A549 (cell line): ENCODE data around the gene ANKRD11. TPM values are rescaled to one million over a fixed set of nuclear protein-coding genes. Genes with fewer than 3 reads are reported as not detected.
A peak's percentile ranks its signal among the peaks of the same experiment; 100 is the strongest.

ENCODE experiments used
- ATAC-seq, 2 experiments: fragments of 200-7000 bp in 1 of 2; fragments of >200 bp in 1 of 2; cut with Nextera tagmentation in 1 of 2; cut with Tn5 transposase in 1 of 2; 3 replicates each; pipeline versions ENCODE4 v1.8.0 to v1.9.1; 2018 to 2020; ENCODE audit warnings: mild to moderate bottlenecking in 1 of 2, moderate library complexity in 1 of 2
- CTCF ChIA-PET: fragments of 300-600 bp; sonication (Branson Sonifier 250); formaldehyde crosslinking; extraction: SDS; loops from one replicate; lab custom pipeline; 2021; ENCODE audit warnings: antibody characterized with exemption, inconsistent platforms; lab: Yijun Ruan, JAX
- POLR2A ChIA-PET: fragments of 350-600 bp; formaldehyde crosslinking; extraction: SDS; loops from one replicate; lab custom pipeline; 2021; ENCODE audit warnings: antibody characterized with exemption, inconsistent platforms; lab: Yijun Ruan, JAX
- DNase-seq, 2 experiments: peaks; one replicate each; pipeline versions ENCODE4 v3.0.0 to v3.0.0-alpha.2; 2011 to 2016; ENCODE audit warnings: low read depth in 1 of 2, low spot score in 1 of 2
- FAIRE-seq: peaks from 2 replicates; lab custom pipeline; 2011; peaks lifted over from hg19 to GRCh38; lab: Jason Lieb, UNC
- H3K27ac ChIP-seq, 2 experiments: fragments of >200 bp; sonication (Bioruptor Twin); formaldehyde crosslinking; 3 replicates each; pipeline ENCODE4 v1.5.1; 2016 to 2017
- H3K4me1 ChIP-seq: fragments of >200 bp; sonication (Bioruptor Twin); formaldehyde crosslinking; 3 replicates; pipeline ENCODE4 v1.6.1; 2016
- H3K4me2 ChIP-seq: fragments of >200 bp; sonication (Bioruptor Twin); formaldehyde crosslinking; 3 replicates; pipeline ENCODE4 v1.6.1; 2016
- H3K4me3 ChIP-seq: fragments of >200 bp; sonication (Bioruptor Twin); formaldehyde crosslinking; 3 replicates; pipeline ENCODE4 v1.5.1; 2016
- H3K9me3 ChIP-seq: fragments of >200 bp; sonication (Bioruptor Twin); formaldehyde crosslinking; 3 replicates; pipeline ENCODE4 v1.6.1; 2016
- ATOH8 ChIP-seq: fragments of 250-450 bp; sonication (Bioruptor Pico); IDR thresholded peaks from 2 replicates; pipeline ENCODE4 v1.5.0; 2020; ENCODE audit warnings: low read depth, mild to moderate bottlenecking, moderate library complexity
- BHLHE40 ChIP-seq: IDR thresholded peaks from 2 replicates; pipeline ENCODE4 v1.6.1; 2012; ENCODE audit warnings: low read depth, low read length, inconsistent platforms
- CBX2 ChIP-seq: fragments of 200-600 bp; sonication (generic); IDR thresholded peaks from 2 replicates; pipeline ENCODE4 v1.6.1; 2016; ENCODE audit warnings: low read depth, mild to moderate bottlenecking, borderline replicate concordance
- CBX8 ChIP-seq: fragments of 200-600 bp; sonication (generic); IDR thresholded peaks from 2 replicates; pipeline ENCODE4 v1.6.1; 2016
- EHF ChIP-seq: fragments of 250-450 bp; sonication (Bioruptor Pico); IDR thresholded peaks from 2 replicates; pipeline ENCODE4 v1.5.0; 2020; ENCODE audit warnings: mild to moderate bottlenecking
- EP300 ChIP-seq, 2 experiments: fragments of >200 bp; sonication (Bioruptor Twin); formaldehyde crosslinking; IDR thresholded peaks; 2 replicates in 1 of 2; 3 replicates in 1 of 2; pipeline ENCODE4 v1.6.1; 2016 to 2017
- FOSL2 ChIP-seq, 2 experiments: fragments of 450-650 bp in 1 of 2; fragments of >200 bp in 1 of 2; sonication (Bioruptor Twin) in 1 of 2; formaldehyde crosslinking; IDR thresholded peaks; 2 replicates each; pipeline versions ENCODE4 v1.5.0 to v1.6.1; 2016 to 2020; ENCODE audit warnings: mild to moderate bottlenecking in 1 of 2, moderate library complexity in 1 of 2
- HEYL ChIP-seq: fragments of 250-450 bp; sonication (Bioruptor Pico); IDR thresholded peaks from 2 replicates; pipeline ENCODE4 v1.8.0; 2021; ENCODE audit warnings: mild to moderate bottlenecking, moderate library complexity
- HMGXB4 ChIP-seq: fragments of 250-450 bp; sonication (Bioruptor Pico); IDR thresholded peaks from 2 replicates; pipeline ENCODE4 v1.5.0; 2021; ENCODE audit warnings: mild to moderate bottlenecking, moderate library complexity, borderline replicate concordance
- HOXB5 ChIP-seq: fragments of 250-450 bp; sonication (Bioruptor Pico); IDR thresholded peaks from 2 replicates; pipeline ENCODE4 v1.5.0; 2020; ENCODE audit warnings: mild to moderate bottlenecking, moderate library complexity
- JUN ChIP-seq, 2 experiments: fragments of >200 bp; sonication (Bioruptor Twin); formaldehyde crosslinking; IDR thresholded peaks; 2 replicates in 1 of 2; 3 replicates in 1 of 2; pipeline ENCODE4 v1.6.1; 2016 to 2017
- MAZ ChIP-seq: fragments of 150-350 bp; IDR thresholded peaks from 2 replicates; pipeline ENCODE4 v1.6.1; 2014; ENCODE audit warnings: antibody characterized with exemption, low read depth, low read length, borderline replicate concordance
- NPAS2 ChIP-seq: fragments of 250-450 bp; sonication (Bioruptor Pico); IDR thresholded peaks from 2 replicates; pipeline ENCODE4 v1.8.0; 2022; ENCODE audit warnings: mild to moderate bottlenecking, moderate library complexity, borderline replicate concordance
- POLR2AphosphoS2 ChIP-seq: conservative IDR thresholded peaks from 2 replicates; pipeline ENCODE4 v1.6.1; 2012; ENCODE audit warnings: low read length, improper control_type of control experiment, inconsistent platforms
- RCOR1 ChIP-seq: fragments of 150-350 bp; IDR thresholded peaks from 2 replicates; pipeline ENCODE4 v1.6.1; 2014; ENCODE audit warnings: antibody characterized with exemption, low read length, low read depth
- RFX5 ChIP-seq: fragments of 450-650 bp; IDR thresholded peaks from 2 replicates; pipeline ENCODE4 v1.7.1; 2014; ENCODE audit warnings: antibody characterized with exemption, mild to moderate bottlenecking, moderate library complexity
- RNF2 ChIP-seq: fragments of 200-600 bp; sonication (generic); IDR thresholded peaks from 2 replicates; pipeline ENCODE4 v1.6.1; 2016; ENCODE audit warnings: low read depth, mild to moderate bottlenecking, antibody characterized with exemption, moderate library complexity, borderline replicate concordance
- TP53 ChIP-seq: fragments of 250-450 bp; sonication (Bioruptor Pico); IDR thresholded peaks from 2 replicates; pipeline ENCODE4 v1.5.0; 2021; ENCODE audit warnings: mild to moderate bottlenecking, moderate library complexity
- ZFP36 ChIP-seq: fragments of 450-650 bp; IDR thresholded peaks from 2 replicates; pipeline ENCODE4 v1.6.1; 2014; ENCODE audit warnings: borderline replicate concordance; ENCODE audit not compliant: partially characterized antibody
- ZSCAN20 ChIP-seq: fragments of 250-450 bp; sonication (Bioruptor Pico); IDR thresholded peaks from 2 replicates; pipeline ENCODE4 v1.8.0; 2022; ENCODE audit warnings: mild to moderate bottlenecking, moderate library complexity
- WGBS: methylation state at CpG from one replicate; pipeline ENCODE4 v1.1.6; 2017; ENCODE audit errors: missing lambda C conversion rate; 5-methylcytosine and 5-hydroxymethylcytosine counted together
- polyA plus RNA-seq, 4 experiments: library from polyadenylated mRNA; depleted of rRNA in 3 of 4; stranded (reverse); fragments of >200 nt; fragmentation: RNase III in 1 of 4; extraction: RNeasy Plus Mini Kit Qiagen cat#74134 plus additional on column Dnase treatment in 1 of 4; gene quantifications; 2 replicates in 3 of 4; 3 replicates in 1 of 4; pipeline ENCODE4 v1.2.3, GENCODE V29; 2011 to 2017
- TF ChIP-seq, protein P1 (sequence below): IDR thresholded peaks from 2 replicates; pipeline ENCODE4 v1.6.1; 2012
- TF ChIP-seq, protein P2 (sequence below): fragments of >200 bp; sonication (Bioruptor Twin); formaldehyde crosslinking; IDR thresholded peaks from 3 replicates; pipeline ENCODE4 v1.6.1; 2016
- TF ChIP-seq, protein P3 (sequence below): fragments of >200 bp; sonication (Bioruptor Twin); formaldehyde crosslinking; IDR thresholded peaks from 2 replicates; pipeline ENCODE4 v1.6.1; 2016

Gene ANKRD11
- polyA plus RNA-seq, 2 of the 4 experiments (the other 2 are of a cell fraction) = 53.6 to 54.9 TPM

GRCh38 chr16:89317729-89318429 is 172.5 kb downstream of the ANKRD11 start:
- Histone ChIP-seq H3K9me3 (no peaks in the 10 kb centered on the region), H3K4me2 (no peak overlapping the region), H3K27ac (peak overlapping the region; percentile 56 to 99; a peak in 5 of 6 replicates), H3K4me1 (peaks cover 94% of the 10 kb centered on the region), H3K4me3 (no peak overlapping the region)
- CTCF ChIA-PET = interaction anchor here (0.8 to 1.3 kb wide), 2 partner anchors 8 to 11 kb away, joined by 4 read pairs; no protein-coding TSS in a partner anchor
- POLR2A ChIA-PET = no interaction called here
- no peak for FAIRE-seq
- WGBS = 93% methylated on average over 23 of the region's 23 CpGs
- TF ChIP-seq FOSL2 (IDR thresholded peaks at IDR 0.05) = no peak
- no peak for TF ChIP-seq FOSL2 (CRISPR knock-in tag; IDR thresholded peaks at IDR 0.05)
- TF ChIP-seq POLR2AphosphoS2 = no peak
- TF ChIP-seq JUN (IDR thresholded peaks at IDR 0.05) = no peak
- TF ChIP-seq TP53 (CRISPR knock-in tag) = no peak
- no peak for TF ChIP-seq RNF2
- no peak for TF ChIP-seq BHLHE40
- TF ChIP-seq EHF (CRISPR knock-in tag) = no peak
- TF ChIP-seq, protein P1, sequence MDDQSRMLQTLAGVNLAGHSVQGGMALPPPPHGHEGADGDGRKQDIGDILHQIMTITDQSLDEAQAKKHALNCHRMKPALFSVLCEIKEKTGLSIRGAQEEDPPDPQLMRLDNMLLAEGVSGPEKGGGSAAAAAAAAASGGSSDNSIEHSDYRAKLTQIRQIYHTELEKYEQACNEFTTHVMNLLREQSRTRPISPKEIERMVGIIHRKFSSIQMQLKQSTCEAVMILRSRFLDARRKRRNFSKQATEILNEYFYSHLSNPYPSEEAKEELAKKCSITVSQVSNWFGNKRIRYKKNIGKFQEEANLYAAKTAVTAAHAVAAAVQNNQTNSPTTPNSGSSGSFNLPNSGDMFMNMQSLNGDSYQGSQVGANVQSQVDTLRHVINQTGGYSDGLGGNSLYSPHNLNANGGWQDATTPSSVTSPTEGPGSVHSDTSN = no peak
- no peak for TF ChIP-seq RFX5
- no peak for TF ChIP-seq EP300 (IDR thresholded peaks at IDR 0.05)
- TF ChIP-seq, protein P2, sequence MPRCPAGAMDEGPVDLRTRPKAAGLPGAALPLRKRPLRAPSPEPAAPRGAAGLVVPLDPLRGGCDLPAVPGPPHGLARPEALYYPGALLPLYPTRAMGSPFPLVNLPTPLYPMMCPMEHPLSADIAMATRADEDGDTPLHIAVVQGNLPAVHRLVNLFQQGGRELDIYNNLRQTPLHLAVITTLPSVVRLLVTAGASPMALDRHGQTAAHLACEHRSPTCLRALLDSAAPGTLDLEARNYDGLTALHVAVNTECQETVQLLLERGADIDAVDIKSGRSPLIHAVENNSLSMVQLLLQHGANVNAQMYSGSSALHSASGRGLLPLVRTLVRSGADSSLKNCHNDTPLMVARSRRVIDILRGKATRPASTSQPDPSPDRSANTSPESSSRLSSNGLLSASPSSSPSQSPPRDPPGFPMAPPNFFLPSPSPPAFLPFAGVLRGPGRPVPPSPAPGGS = no peak
- TF ChIP-seq CBX8 = no peak
- no peak for TF ChIP-seq ZFP36
- no peak for TF ChIP-seq CBX2
- TF ChIP-seq ATOH8 (CRISPR knock-in tag) = no peak
- no peak for TF ChIP-seq NPAS2
- TF ChIP-seq ZSCAN20 = no peak
- TF ChIP-seq, all 56 proteins: peak for 0
- ATAC-seq (no peak), DNase-seq (no peak)

- TF ChIP-seq HMGXB4 (CRISPR knock-in tag) (no peak), RCOR1 (no peak), HEYL (CRISPR knock-in tag) (no peak), JUN (IDR thresholded peaks at IDR 0.05) (no peak), EHF (CRISPR knock-in tag) (no peak), HOXB5 (CRISPR knock-in tag) (no peak), MAZ (no peak), RNF2 (no peak)
- TF ChIP-seq, protein P3, sequence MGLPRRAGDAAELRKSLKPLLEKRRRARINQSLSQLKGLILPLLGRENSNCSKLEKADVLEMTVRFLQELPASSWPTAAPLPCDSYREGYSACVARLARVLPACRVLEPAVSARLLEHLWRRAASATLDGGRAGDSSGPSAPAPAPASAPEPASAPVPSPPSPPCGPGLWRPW = no peak
- TF ChIP-seq, protein P1 = no peak
- POLR2A ChIA-PET = no interaction called here
- CTCF ChIA-PET = interaction anchor here (0.8 to 6.2 kb wide), 4 partner anchors 9 to 26 kb away, joined by 3 to 52 read pairs (median 4); no protein-coding TSS in a partner anchor
- Histone ChIP-seq H3K4me2 (peak overlapping the region; percentile 11; the same call in 1 of the 3 replicates), H3K4me1 (peaks cover 87% of the 10 kb centered on the region), H3K4me3 (no peak overlapping the region), H3K9me3 (no peaks in the 10 kb centered on the region), H3K27ac (peak overlapping the region; percentile 56 to 99)
- WGBS = 94% methylated on average over 10 of the region's 12 CpGs
- DNase-seq (no peak), ATAC-seq (no peak), FAIRE-seq (no peak)
These were observed 173.2 kb downstream of the ANKRD11 start for GRCh38 chr16:89317101-89317671.
